Motor neuron (in vitro differentiated cells): Measurements from ENCODE around the gene IL17RB. TPM values are rescaled to one million over a fixed set of nuclear protein-coding genes. Genes with fewer than 3 reads are reported as not detected.

ENCODE experiments used
- ATAC-seq, 8 experiments: fragments of 200-7000 bp; cut with Tn5 transposase; replicated peaks in 6 of 8; 2 replicates each; pipeline ENCODE4 v1.8.0; 2021; ENCODE audit warnings: mild to moderate bottlenecking in 8 of 8, moderate library complexity in 8 of 8
- H3K27ac ChIP-seq, 2 donors: fragments of 250-450 bp; sonication (Bioruptor Pico); 2 replicates each; pipeline ENCODE4 v1.9.0; 2021; ENCODE audit warnings: antibody characterized with exemption in 2 of 2, mild to moderate bottlenecking in 2 of 2, moderate library complexity in 1 of 2
- H3K4me1 ChIP-seq, 2 donors: fragments of 250-450 bp; sonication (Bioruptor Pico); replicated peaks in 1 of 2; 2 replicates each; pipeline ENCODE4 v1.6.1; 2021; ENCODE audit warnings: antibody characterized with exemption in 2 of 2, mild to moderate bottlenecking in 2 of 2, moderate library complexity in 1 of 2
- H3K4me3 ChIP-seq, 5 donors: fragments of 250-450 bp; sonication (Bioruptor Pico); 2 replicates each; pipeline ENCODE4 v1.9.0; 2021; ENCODE audit warnings: antibody characterized with exemption in 5 of 5, mild to moderate bottlenecking in 5 of 5, moderate library complexity in 4 of 5
- WGBS, 10 experiments: fragments of 450-650 bp; shearing (Covaris generic); methylation state at CpG; one replicate each; pipeline ENCODE4 v1.0.0; 2022; 5-methylcytosine and 5-hydroxymethylcytosine counted together
- in situ Hi-C, 9 experiments: fragments of 400-800 bp; cut with MboI; loops; one replicate each; pipeline ENCODE4 v1.15.0; 2021; ENCODE audit warnings: low sequenced_read_pairs in 9 of 9, low pct_unique_long_range_greater_than_20kb in 2 of 9; ENCODE audit not compliant: unreplicated experiment in 9 of 9
- total RNA-seq, 8 experiments: library from RNA; unstranded; fragments of 300-600 nt; gene quantifications; 2 replicates each; pipeline versions ENCODE4 v1.2.3 to v1.2.4, GENCODE V29; 2022

The IL17RB gene
- 1 to 10 TPM; 1.7 to 6.2 (median 2.7) TPM for total RNA-seq

GRCh38 chr3:53846134-53846850 lies at the start of gene IL17RB, which contains the start of gene CHDH:
Gene IL17RB (plus strand): TSS chr3:53846568. CDS start chr3:53846589, 21 bp downstream.
Gene CHDH (minus strand): TSS chr3:53846419. CDS start chr3:53824008, 22,411 bp downstream.
- WGBS, 10 experiments, result 2 to 6% (median 3%) methylated on average over 5 to 13 of the region's 91 CpGs; no CpG with 5 or more reads in 6 of the 10 experiments
- ATAC-seq, result peak; percentile 69 to 88 (median 80)
- H3K4me1 ChIP-seq, result peaks cover 0 to 12% of the 10 kb centered on the region in 2 donors
- peak within 1 kb of the TSS; percentile 34 to 40 (median 38) for H3K4me3 ChIP-seq
- H3K27ac ChIP-seq, result no peak within 1 kb of the TSS
- in situ Hi-C loops, result no loop called here

GRCh38 chr3:53798144-53798543 lies 48.2 kb upstream of the IL17RB start:
- in situ Hi-C loops, result no loop called here
- Histone ChIP-seq H3K4me1 (peaks cover 0 to 6% of the 10 kb centered on the region in 2 donors), H3K4me3 (no peak overlapping the region), H3K27ac (no peak overlapping the region)
- no peak for ATAC-seq
- WGBS, 10 experiments, result 43 to 100% (median 67%) methylated on average over 1 to 5 of the region's 8 CpGs; no CpG with 5 or more reads in 5 of the 10 experiments

GRCh38 chr3:53799338-53799865 lies 47.0 kb upstream of the IL17RB start:
- no peak for ATAC-seq
- H3K4me3 ChIP-seq, result no peak overlapping the region
- H3K4me1 ChIP-seq, result peaks cover 1 to 6% of the 10 kb centered on the region in 2 donors
- no peak overlapping the region for H3K27ac ChIP-seq
- WGBS, 10 experiments, result 64 to 100% (median 94%) methylated on average over 1 to 9 of the region's 12 CpGs; no CpG with 5 or more reads in 3 of the 10 experiments
- in situ Hi-C loops, result no loop called here

- in situ Hi-C loops, result no loop called here
- Histone ChIP-seq H3K4me1 (peaks cover 6 to 10% of the 10 kb centered on the region in 2 donors), H3K27ac (no peak overlapping the region), H3K4me3 (no peak overlapping the region)
- ATAC-seq, result peak in 1 of 8 experiments; percentile 16
- WGBS, 10 experiments, result 29 to 90% (median 80%) methylated on average over 1 to 8 of the region's 16 CpGs; no CpG with 5 or more reads in 2 of the 10 experiments
Measured at GRCh38 chr3:53800041-53800906, 46.1 kb upstream of the IL17RB start.

GRCh38 chr3:53801319-53801718 lies 45.0 kb upstream of the IL17RB start:
- WGBS, 10 experiments, result 50 to 100% (median 85%) methylated on average over 1 to 5 of the region's 9 CpGs; no CpG with 5 or more reads in 4 of the 10 experiments
- H3K27ac ChIP-seq, result no peak overlapping the region
- no peak for ATAC-seq
- in situ Hi-C loops, result no loop called here
- H3K4me1 ChIP-seq, result peaks cover 6 to 10% of the 10 kb centered on the region in 2 donors
- no peak overlapping the region for H3K4me3 ChIP-seq

- Histone ChIP-seq H3K4me3 (no peak overlapping the region), H3K27ac (no peak overlapping the region), H3K4me1 (peaks cover 2 to 10% of the 10 kb centered on the region in 2 donors)
- in situ Hi-C loops, result no loop called here
- 44 to 92% (median 82%) methylated on average over 1 to 8 of the region's 8 CpGs; no CpG with 5 or more reads in 1 of the 10 experiments for WGBS, 10 experiments
- ATAC-seq, result no peak
Measured at GRCh38 chr3:53802256-53802880, 44.0 kb upstream of the IL17RB start.

- Histone ChIP-seq H3K4me3 (no peak overlapping the region), H3K27ac (no peak overlapping the region), H3K4me1 (peaks cover 2 to 10% of the 10 kb centered on the region in 2 donors)
- 60 to 93% (median 86%) methylated on average over 1 to 7 of the region's 18 CpGs; no CpG with 5 or more reads in 4 of the 10 experiments for WGBS, 10 experiments
- in situ Hi-C loops, result no loop called here
- ATAC-seq, result no peak
Measured at GRCh38 chr3:53803124-53803815, 43.1 kb upstream of the IL17RB start.

GRCh38 chr3:53803816-53804695 lies 42.3 kb upstream of the IL17RB start:
- 8 to 100% (median 78%) methylated on average over 1 to 4 of the region's 20 CpGs; no CpG with 5 or more reads in 2 of the 10 experiments for WGBS, 10 experiments
- Histone ChIP-seq H3K27ac (no peak overlapping the region), H3K4me3 (no peak overlapping the region), H3K4me1 (peaks cover 2 to 10% of the 10 kb centered on the region in 2 donors)
- in situ Hi-C loops, result no loop called here
- ATAC-seq, result no peak

- Histone ChIP-seq H3K27ac (no peak overlapping the region), H3K4me3 (no peak overlapping the region), H3K4me1 (peaks cover 2 to 10% of the 10 kb centered on the region in 2 donors)
- peak; percentile 68 to 83 (median 73) for ATAC-seq
- in situ Hi-C loops, result no loop called here
- WGBS, 10 experiments, result 60 to 100% (median 64%) methylated on average over 1 to 5 of the region's 14 CpGs; no CpG with 5 or more reads in 5 of the 10 experiments
Measured at GRCh38 chr3:53804697-53805462, 41.5 kb upstream of the IL17RB start.

GRCh38 chr3:53805463-53806159 lies 40.8 kb upstream of the IL17RB start:
- in situ Hi-C loops, result no loop called here
- peaks cover 0 to 10% of the 10 kb centered on the region in 2 donors for H3K4me1 ChIP-seq
- H3K4me3 ChIP-seq, result no peak overlapping the region
- H3K27ac ChIP-seq, result no peak overlapping the region
- no CpG with 5 or more reads among the region's 4 CpGs for WGBS, 10 experiments
- ATAC-seq, result no peak
